HG03159 (cell line): ENCODE results near the gene ALPP.
"Not testable (repeated sequence)": the region's sequence is repeated elsewhere in the genome, so short reads cannot be mapped to it uniquely, and the experiment has no call there.

ENCODE experiments used
- ATAC-seq: cut with Tn5 transposase; IDR thresholded peaks from one replicate; pipeline ENCODE4 v1.9.1; 2021; ENCODE audit warnings: mild to moderate bottlenecking, moderate library complexity; ENCODE audit not compliant: unreplicated experiment

Gene ALPP

DNA sequence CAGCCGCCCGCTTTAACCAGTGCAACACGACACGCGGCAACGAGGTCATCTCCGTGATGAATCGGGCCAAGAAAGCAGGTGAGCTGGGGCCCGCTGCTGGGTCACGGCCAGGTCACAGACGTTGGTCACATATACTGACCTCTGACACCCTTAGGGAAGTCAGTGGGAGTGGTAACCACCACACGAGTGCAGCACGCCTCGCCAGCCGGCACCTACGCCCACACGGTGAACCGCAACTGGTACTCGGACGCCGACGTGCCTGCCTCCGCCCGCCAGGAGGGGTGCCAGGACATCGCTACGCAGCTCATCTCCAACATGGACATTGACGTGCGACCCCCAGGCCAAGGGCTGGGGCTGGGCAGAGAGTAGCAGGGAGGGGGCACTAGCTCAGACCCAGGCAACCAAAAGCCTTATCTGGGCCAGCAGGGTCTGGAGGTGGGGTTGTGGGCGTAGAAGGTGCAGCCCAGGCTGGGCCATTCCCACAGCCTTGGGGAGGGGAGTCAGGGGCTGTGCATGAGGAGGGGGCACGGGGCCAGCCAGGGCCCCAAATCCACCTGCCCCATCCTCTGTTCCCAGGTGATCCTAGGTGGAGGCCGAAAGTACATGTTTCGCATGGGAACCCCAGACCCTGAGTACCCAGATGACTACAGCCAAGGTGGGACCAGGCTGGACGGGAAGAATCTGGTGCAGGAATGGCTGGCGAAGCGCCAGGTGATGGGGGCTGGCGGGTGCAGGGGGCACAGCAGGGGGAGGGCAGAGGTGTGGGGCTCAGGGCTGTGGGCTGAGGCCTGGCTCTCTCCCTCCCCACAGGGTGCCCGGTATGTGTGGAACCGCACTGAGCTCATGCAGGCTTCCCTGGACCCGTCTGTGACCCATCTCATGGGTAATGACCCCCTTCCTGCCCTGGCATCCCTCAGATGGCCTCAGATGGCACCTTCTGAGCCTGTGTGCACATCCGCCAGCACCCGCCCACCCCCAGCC, 1.3 kb downstream of the ALPP start:
- ATAC-seq, result not testable (repeated sequence)

DNA sequence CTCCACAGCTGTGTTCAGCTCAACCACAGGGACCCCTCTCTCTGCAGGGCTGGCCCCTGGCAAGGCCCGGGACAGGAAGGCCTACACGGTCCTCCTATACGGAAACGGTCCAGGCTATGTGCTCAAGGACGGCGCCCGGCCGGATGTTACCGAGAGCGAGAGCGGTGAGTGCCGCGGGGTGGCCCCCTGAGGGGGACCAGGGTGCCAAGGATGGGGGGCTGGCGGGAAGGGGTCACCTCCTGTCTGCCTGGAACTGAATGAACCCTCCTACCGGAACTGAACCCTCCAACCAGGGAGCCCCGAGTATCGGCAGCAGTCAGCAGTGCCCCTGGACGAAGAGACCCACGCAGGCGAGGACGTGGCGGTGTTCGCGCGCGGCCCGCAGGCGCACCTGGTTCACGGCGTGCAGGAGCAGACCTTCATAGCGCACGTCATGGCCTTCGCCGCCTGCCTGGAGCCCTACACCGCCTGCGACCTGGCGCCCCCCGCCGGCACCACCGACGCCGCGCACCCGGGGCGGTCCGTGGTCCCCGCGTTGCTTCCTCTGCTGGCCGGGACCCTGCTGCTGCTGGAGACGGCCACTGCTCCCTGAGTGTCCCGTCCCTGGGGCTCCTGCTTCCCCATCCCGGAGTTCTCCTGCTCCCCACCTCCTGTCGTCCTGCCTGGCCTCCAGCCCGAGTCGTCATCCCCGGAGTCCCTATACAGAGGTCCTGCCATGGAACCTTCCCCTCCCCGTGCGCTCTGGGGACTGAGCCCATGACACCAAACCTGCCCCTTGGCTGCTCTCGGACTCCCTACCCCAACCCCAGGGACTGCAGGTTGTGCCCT, 2.9 kb downstream of the ALPP start:
- ATAC-seq, result not testable (repeated sequence)

DNA sequence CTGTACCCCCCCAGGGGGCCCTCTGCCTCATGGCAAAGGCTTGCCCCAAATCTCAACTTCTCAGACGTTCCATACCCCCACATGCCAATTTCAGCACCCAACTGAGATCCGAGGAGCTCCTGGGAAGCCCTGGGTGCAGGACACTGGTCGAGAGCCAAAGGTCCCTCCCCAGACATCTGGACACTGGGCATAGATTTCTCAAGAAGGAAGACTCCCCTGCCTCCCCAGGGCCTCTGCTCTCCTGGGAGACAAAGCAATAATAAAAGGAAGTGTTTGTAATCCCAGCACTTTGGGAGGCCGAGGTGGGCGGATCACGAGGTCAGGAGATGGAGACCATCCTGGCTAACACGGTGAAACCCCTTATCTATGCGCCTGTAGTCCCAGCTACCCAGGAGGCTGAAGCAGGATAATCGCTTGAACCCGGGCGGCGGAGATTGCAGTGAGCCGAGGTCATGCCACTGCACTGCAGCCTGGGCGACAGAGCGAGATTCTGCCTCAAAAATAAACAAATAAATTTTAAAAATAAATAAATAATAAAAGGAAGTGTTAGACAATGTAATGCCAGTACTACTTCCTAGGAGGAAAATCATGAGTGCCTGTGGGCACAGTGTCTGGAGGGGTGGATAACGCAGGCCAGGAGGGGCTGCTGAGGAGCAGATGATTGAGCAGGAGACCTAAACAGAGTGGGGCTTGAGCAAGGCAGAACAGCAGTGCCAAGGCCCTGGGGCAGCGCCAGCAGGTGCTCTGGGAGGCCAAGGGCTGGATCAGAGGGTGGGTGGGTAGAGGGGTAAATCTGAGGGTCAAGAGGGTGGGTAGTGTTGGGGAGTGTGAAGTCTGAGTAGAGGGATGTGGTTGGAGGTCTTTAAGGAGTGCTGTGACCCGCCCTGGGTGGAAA, 4.0 kb downstream of the ALPP start:
- ATAC-seq, result no peak

DNA sequence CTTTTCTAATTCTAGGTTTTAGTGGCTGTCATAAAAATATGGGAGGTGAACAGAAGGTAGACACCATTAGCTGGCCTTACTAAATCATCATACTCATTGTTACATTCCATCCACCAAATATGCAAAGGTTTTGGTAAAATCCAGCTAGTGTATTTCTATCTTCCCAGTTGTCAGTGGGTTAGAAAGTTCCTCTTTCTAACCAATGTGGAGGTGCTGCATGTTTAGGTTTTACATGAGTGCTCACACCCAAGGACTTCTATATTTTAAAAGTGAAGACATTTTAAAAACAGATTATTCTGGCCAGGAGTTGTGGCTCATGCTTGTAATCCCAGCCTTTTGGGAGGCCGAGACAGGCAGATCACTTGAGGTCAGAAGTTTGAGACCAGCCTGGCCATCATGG, 5.9 kb downstream of the ALPP start:
- no peak for ATAC-seq

DNA sequence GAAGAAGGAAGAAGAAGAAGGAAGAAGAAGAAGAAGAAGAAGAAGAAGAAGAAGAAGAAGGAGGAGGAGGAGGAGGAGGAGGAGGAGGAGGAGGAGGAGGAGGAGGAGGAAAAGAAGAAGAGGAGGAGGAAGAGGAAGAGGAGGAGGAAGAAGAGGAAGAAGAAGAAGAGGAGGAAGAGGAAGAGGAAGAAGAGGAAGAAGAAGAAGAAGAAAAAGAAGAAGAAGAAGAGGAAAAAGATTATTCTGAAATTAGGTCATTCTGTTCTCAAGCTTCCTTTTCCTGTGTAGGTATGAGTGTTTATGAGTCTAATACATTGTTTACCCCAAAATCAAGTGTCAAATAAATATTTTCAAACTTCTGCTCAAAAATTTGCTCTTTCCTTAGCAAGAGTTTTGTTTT, 6.5 kb downstream of the ALPP start:
- not testable (repeated sequence) for ATAC-seq

DNA sequence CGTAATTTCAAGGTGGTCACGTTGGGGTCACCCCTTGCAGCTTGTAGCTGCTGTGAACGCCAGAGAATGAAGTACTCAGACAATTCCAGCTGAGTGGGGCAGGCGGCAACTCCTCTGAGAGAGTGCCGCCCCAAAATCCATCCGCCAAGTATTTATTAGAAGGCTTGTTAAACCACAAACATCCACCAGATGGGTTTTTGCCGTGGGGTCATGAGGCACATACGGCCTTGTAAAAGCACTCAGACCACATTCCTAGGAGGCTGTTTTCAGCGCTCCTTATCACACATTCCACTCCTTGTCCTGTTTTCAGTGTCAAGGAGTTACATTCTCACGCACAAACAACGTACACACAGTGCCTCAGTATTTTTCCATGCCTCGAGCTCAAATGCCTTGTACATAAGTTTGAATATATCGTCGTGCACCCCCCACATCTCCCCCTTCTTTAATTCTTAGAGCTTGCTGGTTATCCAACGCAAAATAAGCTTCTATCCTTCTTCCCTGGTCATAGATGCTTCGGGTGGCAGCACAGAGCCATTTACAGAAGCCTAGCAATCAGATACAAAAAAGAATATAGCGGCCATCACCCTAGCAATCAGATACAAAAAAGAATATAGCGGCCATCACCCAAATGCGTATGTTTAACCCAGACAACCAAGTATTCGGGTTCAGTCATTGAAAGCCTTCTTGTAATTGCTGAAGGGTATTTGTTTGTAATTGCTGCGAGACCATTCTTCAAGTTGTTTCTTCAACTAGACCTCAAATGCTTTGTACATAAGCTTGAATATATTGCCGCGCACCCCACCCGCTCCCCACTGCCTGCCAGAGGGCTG, 7.3 kb downstream of the ALPP start:
- ATAC-seq, result no peak

DNA sequence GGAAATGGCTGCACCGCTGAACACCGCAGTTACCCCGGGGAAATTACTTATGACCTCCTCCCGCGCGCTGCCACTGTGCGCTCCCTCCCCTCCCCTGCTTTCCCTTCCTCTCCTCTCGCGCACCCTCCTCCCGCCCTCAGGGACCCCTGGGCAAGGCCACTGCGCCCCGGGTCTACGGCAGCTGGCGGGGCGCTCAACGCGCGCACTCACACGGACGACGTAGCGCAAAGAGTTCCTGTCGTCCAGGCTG, 7.9 kb downstream of the ALPP start:
- ATAC-seq, result no peak

DNA sequence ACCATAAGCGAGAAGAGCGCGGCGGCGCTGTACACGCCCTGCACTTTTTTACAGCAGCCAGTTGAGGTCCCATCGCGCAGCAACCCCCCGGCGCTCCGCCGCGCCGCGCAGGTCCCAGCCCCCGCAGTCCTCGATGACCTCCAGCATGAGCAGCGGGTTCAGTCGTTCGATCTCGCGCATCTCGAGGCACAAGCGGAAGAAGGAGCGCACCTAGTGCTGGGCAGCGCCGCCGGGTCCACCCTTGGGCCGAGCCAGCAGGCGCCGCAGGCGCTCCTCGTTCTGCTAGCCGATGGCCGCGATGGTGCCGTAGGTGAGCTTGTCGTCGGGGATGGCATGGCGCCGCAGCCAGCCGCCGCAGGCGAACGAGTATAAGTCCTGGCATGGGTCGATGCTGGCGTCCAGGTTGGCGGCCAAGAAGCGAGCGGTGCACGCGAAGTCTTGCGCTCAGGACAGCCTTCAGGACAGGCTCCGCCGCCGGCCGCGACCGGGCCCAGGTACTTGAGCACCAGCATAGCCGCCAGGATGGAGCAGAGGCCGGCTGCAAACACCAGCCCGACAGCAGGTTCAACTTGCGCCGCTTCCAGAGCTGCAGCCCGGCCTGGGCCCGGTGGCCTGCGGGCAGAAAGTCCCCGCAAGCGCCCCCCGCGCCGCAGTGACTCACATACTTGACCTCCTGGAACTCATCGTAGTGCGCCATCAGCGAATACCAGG, 8.3 kb downstream of the ALPP start:
- no peak for ATAC-seq

DNA sequence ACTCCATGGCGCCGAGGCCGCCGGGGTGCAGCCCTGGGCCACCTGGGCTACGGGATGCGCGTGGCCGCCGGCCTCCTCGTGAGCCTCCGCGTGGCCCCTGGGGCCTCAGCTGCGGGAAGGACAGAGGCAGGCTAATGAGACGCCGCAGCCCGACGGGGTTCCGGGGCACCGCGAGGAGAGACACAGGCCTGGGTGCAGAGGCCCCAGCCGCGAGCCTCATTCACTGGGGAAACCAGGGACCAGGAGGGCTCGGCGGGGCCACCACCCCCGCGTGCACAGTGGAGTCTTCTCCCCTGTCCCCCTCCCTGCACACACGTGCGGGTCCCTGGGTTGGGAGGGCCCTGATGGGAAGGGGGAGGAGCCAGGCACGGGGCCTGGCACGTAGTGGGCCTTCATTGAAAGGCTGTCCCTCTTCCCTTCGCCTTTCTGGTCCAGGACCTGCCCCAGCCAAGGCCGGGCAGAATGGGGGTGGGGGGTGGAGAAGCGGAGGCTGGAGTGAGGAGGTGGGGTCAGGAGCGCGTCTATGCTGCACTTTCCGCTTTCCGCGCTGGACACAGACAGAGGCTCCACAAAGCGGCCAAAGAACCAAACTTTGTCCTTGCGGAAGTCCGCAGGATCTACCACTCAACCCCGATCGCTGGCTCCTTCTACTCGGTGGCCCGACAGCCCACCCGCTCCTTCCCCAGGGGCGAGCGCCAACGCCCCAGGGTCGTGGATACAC, 9.1 kb downstream of the ALPP start:
- ATAC-seq, result no peak

DNA sequence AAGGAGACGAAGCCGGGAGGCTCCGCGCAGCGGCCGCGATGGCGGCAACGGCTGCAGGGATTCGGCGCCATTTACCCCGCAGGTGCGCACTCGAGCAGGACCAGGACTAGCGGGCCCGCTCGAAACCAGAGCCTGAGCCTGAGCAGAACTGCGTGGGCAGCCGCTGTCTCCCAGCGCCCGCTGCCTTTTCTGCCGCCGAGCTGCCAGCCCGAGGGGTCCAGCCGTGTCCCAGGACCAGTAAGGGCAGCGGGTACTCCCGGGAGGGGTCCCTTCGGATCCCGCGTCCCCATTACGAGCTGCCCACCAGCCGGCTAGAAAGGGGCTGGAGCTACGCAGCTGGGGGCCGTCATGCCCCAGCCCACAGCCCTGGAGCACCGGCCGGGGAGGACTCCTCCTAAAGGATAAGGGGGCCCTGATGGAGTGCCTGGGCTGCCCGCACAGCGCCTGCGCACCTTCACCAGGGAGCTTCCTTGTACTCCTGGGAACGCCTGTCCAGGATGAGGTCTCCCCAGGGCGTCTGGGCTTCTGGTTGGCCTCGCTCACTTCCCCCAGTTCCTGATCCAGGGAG, 9.9 kb downstream of the ALPP start:
- ATAC-seq, result no peak

DNA sequence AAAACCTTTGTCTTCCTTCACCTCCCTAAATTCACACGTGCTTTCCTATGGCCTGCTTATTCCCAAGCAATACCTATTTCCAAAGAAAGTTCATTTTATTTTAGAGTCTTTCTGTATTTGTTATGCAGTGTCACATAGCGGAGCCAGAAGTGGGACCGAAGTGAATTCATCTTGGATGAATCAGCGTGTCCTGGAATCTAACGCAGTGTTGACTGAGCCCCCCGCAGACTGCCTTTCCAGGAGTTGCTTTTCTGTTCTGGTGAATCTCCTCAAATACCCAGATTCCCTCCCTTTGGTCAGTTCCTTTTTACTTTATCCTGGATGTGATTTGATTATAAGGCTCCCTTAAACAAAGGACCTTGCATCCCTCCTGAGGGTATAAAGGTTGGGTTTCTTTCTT, 10.8 kb downstream of the ALPP start:
- ATAC-seq, result no peak

DNA sequence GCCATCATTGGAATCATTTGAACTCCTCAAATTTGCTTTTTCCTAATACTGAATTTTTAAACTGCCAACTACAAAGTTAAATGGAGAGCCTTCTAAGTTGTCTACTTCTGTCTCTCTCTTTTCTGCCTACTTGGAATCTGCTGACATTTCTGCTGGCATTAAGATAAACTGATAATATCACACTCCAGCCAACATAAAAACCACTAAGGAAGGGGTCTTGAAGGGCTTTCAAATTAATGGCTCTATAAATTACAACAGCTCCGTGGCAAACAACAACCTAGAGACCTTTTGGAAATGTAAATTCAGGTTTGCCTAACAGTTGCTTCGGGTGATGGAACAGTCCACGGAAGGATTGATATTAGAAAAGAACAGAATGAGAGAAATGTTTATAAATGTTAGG, 12.1 kb downstream of the ALPP start:
- ATAC-seq, result no peak

DNA sequence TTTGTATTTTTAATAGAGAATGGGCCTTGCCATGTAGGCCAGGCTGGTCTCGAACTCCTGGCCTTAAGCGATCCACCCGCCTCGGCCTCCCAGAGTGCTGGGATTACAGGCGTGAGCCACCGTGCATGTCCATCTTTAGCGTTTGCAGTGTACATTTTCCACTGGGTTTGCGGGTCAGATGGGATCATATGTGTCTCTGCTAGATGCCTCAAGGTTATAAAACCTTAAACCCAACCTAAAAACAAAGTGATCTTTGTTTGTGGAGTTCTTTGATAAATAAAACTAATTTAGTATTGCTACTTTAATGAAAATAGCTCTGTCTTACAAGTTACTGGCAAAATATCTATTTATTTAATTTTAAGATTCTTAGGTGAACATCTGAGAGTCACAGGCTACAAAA, 15.0 kb downstream of the ALPP start:
- ATAC-seq, result no peak

DNA sequence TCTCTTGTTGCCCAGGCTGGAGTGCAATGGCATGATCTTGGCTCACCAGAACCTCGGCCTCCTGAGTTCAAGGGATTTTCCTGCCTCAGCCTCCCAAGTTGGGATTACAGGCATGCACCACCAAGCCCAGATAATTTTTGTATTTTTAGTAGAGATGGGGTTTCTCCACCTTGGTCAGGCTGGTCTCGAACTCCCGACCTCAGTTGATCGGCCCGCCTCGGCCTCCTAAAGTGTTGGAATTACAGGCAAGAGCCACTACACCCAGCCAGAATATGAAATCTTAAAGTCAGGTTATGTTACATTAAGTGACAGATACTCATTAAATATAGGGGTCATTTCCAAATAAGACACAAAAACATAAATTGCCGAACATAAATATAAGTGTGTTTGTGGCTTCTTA, 15.9 kb downstream of the ALPP start:
- ATAC-seq, result not testable (repeated sequence)

DNA sequence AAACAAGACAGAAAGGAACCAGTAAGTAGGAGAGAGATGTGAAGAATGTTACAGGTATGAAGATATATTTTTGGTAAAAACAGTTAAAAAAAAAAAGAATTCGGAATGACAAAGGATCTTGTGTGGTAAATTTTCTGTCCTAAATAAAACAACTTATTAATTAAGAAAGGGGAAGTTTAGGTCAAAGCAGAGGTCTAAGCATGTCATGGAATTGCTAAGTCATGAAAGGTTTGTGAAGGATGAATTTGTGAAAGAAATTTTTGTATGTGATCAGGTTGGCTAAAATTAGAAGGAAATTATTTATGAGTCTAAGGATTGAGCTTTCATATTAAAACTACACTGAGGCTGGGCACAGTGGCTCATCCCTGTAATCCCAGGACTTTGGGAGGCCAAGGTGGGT, 17.0 kb downstream of the ALPP start:
- no peak for ATAC-seq

DNA sequence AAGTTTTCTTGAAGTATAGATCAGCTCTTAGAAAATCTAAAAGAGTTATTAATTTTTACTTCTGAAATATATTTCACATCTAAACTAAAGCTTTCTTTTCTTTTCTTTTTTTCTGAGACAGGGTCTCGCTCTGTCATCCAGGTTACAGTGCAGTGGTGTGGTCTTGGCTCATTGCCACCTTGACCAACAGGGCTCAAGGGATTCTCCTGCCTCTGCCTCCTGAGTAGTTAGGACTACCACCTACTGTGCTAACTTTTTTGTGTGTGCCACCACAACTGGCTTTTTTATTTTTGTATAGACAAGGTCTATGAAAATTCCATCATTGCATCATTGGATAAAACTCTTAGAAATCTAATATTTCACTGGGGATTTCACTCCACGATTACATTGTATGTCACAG, 18.1 kb downstream of the ALPP start:
- ATAC-seq, result no peak

DNA sequence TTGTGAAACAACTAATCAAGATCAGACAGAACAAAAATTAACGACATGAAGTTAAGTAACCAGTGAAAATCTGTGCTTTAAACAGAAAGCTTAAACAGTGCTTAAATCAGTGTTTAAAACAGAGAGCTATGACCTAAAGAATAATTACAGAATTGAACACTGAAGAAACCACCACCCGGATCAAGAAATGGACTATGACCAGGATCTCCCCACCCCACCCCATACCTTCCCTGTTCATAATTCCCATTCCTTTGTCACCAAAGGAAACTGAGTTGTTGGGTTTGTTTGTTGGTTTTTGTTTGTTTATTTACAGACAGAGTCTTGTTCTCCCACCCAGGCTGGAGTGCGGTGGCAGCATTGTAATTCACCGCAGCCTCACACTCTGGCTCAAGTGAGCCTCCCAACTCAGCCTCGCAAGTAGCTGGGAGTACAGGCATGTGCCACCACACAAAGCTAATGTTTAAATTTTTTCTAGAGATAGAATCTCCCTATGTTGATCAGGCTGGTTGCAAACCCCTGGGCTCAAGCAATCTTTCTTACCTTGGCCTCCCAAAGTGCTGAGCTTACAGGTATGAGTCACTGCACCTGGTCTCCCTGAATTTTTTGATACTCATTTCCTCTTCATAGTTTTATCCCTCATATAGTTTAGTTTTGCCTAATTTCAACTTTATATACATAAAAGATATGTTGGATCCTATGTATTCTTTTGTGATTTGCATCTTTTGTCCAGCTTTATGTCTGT, 19.9 kb downstream of the ALPP start:
- ATAC-seq, result no peak
